Measurements from ENCODE around the gene EPB42.

Gene EPB42

GRCh38 chr15:43220991-43221403, at the start of gene EPB42:
Gene EPB42, minus strand, starts transcription at chr15:43221018. Its CDS starts 193 bp downstream, at chr15:43220825.
- no peak for TF ChIP-seq CTCF (IDR thresholded peaks at IDR 0.05; ENCODE audit: insufficient read depth, missing control alignments)
- FAIRE-seq = no peak
- DNase-seq (ENCODE audit: insufficient read length, low spot score) = no peak

GRCh38 chr15:43270113-43270665, 49.4 kb upstream of the EPB42 start:
- TF ChIP-seq CTCF (IDR thresholded peaks at IDR 0.05; ENCODE audit: insufficient read depth, missing control alignments) = no peak
- DNase-seq (ENCODE audit: insufficient read length, low spot score) (no peak), FAIRE-seq (no peak)

GRCh38 chr15:43268111-43269105, 47.6 kb upstream of the EPB42 start:
- FAIRE-seq (no peak), DNase-seq (ENCODE audit: insufficient read length, low spot score) (no peak)
- TF ChIP-seq CTCF (IDR thresholded peaks at IDR 0.05; ENCODE audit: insufficient read depth, missing control alignments) = no peak

GRCh38 chr15:43267439-43267838, 46.6 kb upstream of the EPB42 start:
- no peak for TF ChIP-seq CTCF (IDR thresholded peaks at IDR 0.05; ENCODE audit: insufficient read depth, missing control alignments)
- no peak for FAIRE-seq

GRCh38 chr15:43266834-43267233, 46.0 kb upstream of the EPB42 start, which contains the start of gene TGM5:
Gene TGM5, minus strand, starts transcription at chr15:43266928. Its CDS starts 79 bp downstream, at chr15:43266849.
- no peak for FAIRE-seq
- no peak for TF ChIP-seq CTCF (IDR thresholded peaks at IDR 0.05; ENCODE audit: insufficient read depth, missing control alignments)
- no peak for DNase-seq (ENCODE audit: insufficient read length, low spot score)

More at GRCh38 chr15:43267439-43267838, 46.6 kb upstream of the EPB42 start:
- no peak for DNase-seq (ENCODE audit: insufficient read length, low spot score)

GRCh38 chr15:43266386-43266785, 45.6 kb upstream of the EPB42 start:
- TF ChIP-seq CTCF (IDR thresholded peaks at IDR 0.05; ENCODE audit: insufficient read depth, missing control alignments) = no peak

More at GRCh38 chr15:43266386-43266785, 45.6 kb upstream of the EPB42 start:
- DNase-seq (ENCODE audit: insufficient read length, low spot score) (no peak), FAIRE-seq (no peak)
